Mucosa of descending colon (tissue), 3 donors: Measurements from ENCODE around the gene MUS81. TPM values are rescaled to one million over a fixed set of nuclear protein-coding genes. Genes with fewer than 3 reads are reported as not detected.
A peak's percentile ranks its signal among the peaks of the same experiment; 100 is the strongest.

ENCODE experiments used
- ATAC-seq: fragments of 200-7000 bp; cut with Tn5 transposase; one replicate; pipeline ENCODE4 v1.9.1; 2020; ENCODE audit warnings: mild to moderate bottlenecking, moderate library complexity
- DNase-seq, 3 donors: peaks; one replicate each; pipeline ENCODE4 v3.0.0-alpha.2; 2020
- H3K36me3 ChIP-seq: fragments of 200-600 bp; one replicate; pipeline ENCODE4 v1.8.0; 2021; ENCODE audit warnings: low read depth, mild to moderate bottlenecking
- H3K4me1 ChIP-seq: fragments of 200-600 bp; one replicate; pipeline ENCODE4 v1.8.0; 2021; ENCODE audit warnings: low read depth, mild to moderate bottlenecking
- H3K4me3 ChIP-seq: fragments of 200-600 bp; one replicate; pipeline ENCODE4 v1.8.0; 2021; ENCODE audit warnings: mild to moderate bottlenecking
- H3K9me3 ChIP-seq: fragments of 200-600 bp; one replicate; pipeline ENCODE4 v1.8.0; 2021; ENCODE audit warnings: mild to moderate bottlenecking
- CTCF ChIP-seq: fragments of 200-600 bp; IDR thresholded peaks from one replicate; pipeline ENCODE4 v1.8.0; 2022; ENCODE audit warnings: antibody characterized with exemption, mild to moderate bottlenecking
- intact Hi-C, 2 donors: fragments of 100-400 bp; cut with DNase I in 1 of 2; cut with micrococcal nuclease in 1 of 2; formaldehyde crosslinking; loops; one replicate each; pipeline versions ENCODE4 v1.11.0 to v1.11.1; 2022; cut with DNase I, micrococcal nuclease
- total RNA-seq, 3 donors: library from RNA; stranded (reverse); fragmentation: NEBNext Ultra II Directional in 2 of 3; extraction: Animal tissue kit (Norgen Biotek cat#: 25700) in 2 of 3; gene quantifications; one replicate each; pipeline versions ENCODE4 v1.2.1 to v1.2.4, GENCODE V29; 2021 to 2023
- donor health status: DM: no; HTN: no; CAD: no; lungs with moderate emphysema.
- donor health status: DM: no; HTN: no; CAD: no.
- donor health status: DM: no; HTN: yes; CAD: no.

MUS81 gene
- total RNA-seq, 3 donors from 2014 or later, result 48.0 to 81.8 (median 58.7) TPM

GRCh38 chr11:65906602-65907001 is 46.4 kb downstream of the MUS81 start:
- Histone ChIP-seq H3K36me3 (no peaks in the 10 kb centered on the region), H3K4me3 (no peak overlapping the region), H3K4me1 (peaks cover 1% of the 10 kb centered on the region), H3K9me3 (no peaks in the 10 kb centered on the region)
- DNase-seq, result no peak
- intact Hi-C loops, result no loop called here
- no peak for ATAC-seq
- TF ChIP-seq CTCF, result no peak

- DNase-seq (no peak), ATAC-seq (no peak)
- Histone ChIP-seq H3K9me3 (no peaks in the 10 kb centered on the region), H3K36me3 (no peaks in the 10 kb centered on the region), H3K4me1 (peaks cover 9% of the 10 kb centered on the region), H3K4me3 (no peak overlapping the region)
- intact Hi-C loops, result no loop called here
- no peak for TF ChIP-seq CTCF
Observed at GRCh38 chr11:65907878-65908277, 47.6 kb downstream of the MUS81 start.

- Histone ChIP-seq H3K36me3 (no peaks in the 10 kb centered on the region), H3K9me3 (no peaks in the 10 kb centered on the region), H3K4me3 (no peak overlapping the region), H3K4me1 (peaks cover 20% of the 10 kb centered on the region)
- no peak for TF ChIP-seq CTCF
- intact Hi-C loops, result no loop called here
- peak; percentile 37 for ATAC-seq
- DNase-seq, result peak in 2 of 3 donors; percentile 35 to 41
Observed at GRCh38 chr11:65911682-65912568, 51.7 kb downstream of the MUS81 start.

- Histone ChIP-seq H3K4me1 (peaks cover 29% of the 10 kb centered on the region), H3K36me3 (no peaks in the 10 kb centered on the region), H3K9me3 (no peaks in the 10 kb centered on the region), H3K4me3 (no peak overlapping the region)
- intact Hi-C loops, result no loop called here
- TF ChIP-seq CTCF, result no peak
- ATAC-seq, result no peak
- DNase-seq, result no peak
Observed at GRCh38 chr11:65912845-65913244, 52.6 kb downstream of the MUS81 start.

GRCh38 chr11:65915101-65915820 is 55.0 kb downstream of the MUS81 start:
- no peaks in the 10 kb centered on the region for H3K36me3 ChIP-seq
- intact Hi-C loops, result no loop called here
- no peak for ATAC-seq
- TF ChIP-seq CTCF, result no peak
- no peak overlapping the region for H3K4me3 ChIP-seq
- no peaks in the 10 kb centered on the region for H3K9me3 ChIP-seq
- DNase-seq, result no peak
- peaks cover 37% of the 10 kb centered on the region for H3K4me1 ChIP-seq
